Osteoblast (primary cell): ENCODE data around the gene CPT1C. TPM values are rescaled to one million over a fixed set of nuclear protein-coding genes. Genes with fewer than 3 reads are reported as not detected.

ENCODE experiments used
- DNase-seq: peaks from one replicate; pipeline ENCODE4 v3.0.0; 2011; ENCODE audit warnings: low spot score, mixed read lengths; ENCODE audit not compliant: insufficient read length; ENCODE audit errors: missing footprints
- H2AFZ ChIP-seq: 2 replicates; pipeline ENCODE4 v1.6.0; 2011; ENCODE audit warnings: mild to moderate bottlenecking, low read length
- H3K27ac ChIP-seq: 2 replicates; pipeline ENCODE4 v1.5.1; 2011; ENCODE audit warnings: mild to moderate bottlenecking, low read depth, low read length, moderate library complexity
- H3K27me3 ChIP-seq: 2 replicates; pipeline ENCODE4 v1.6.0; 2012; ENCODE audit warnings: mild to moderate bottlenecking, control low read depth, inconsistent platforms, low read length, moderate library complexity; ENCODE audit not compliant: insufficient read depth
- H3K36me3 ChIP-seq: 2 replicates; pipeline ENCODE4 v1.5.1; 2011; ENCODE audit warnings: mild to moderate bottlenecking, low read length, control low read depth, moderate library complexity; ENCODE audit not compliant: insufficient read depth
- H3K4me1 ChIP-seq: 2 replicates; pipeline ENCODE4 v1.5.1; 2011; ENCODE audit warnings: mild to moderate bottlenecking, low read length, control low read depth, moderate library complexity; ENCODE audit not compliant: insufficient read depth
- H3K4me2 ChIP-seq: 2 replicates; pipeline ENCODE4 v1.6.0; 2011; ENCODE audit warnings: mild to moderate bottlenecking, low read length; ENCODE audit not compliant: insufficient read depth
- H3K4me3 ChIP-seq: fragments of 200-600 bp; sonication (generic); 3 replicates; pipeline ENCODE4 v1.5.1; 2012; ENCODE audit warnings: mild to moderate bottlenecking, low read length, inconsistent platforms; ENCODE audit not compliant: insufficient read depth
- H3K79me2 ChIP-seq: 2 replicates; pipeline ENCODE4 v1.6.0; 2012; ENCODE audit warnings: mild to moderate bottlenecking, low read length, control low read depth, inconsistent platforms; ENCODE audit not compliant: insufficient read depth
- H3K9me3 ChIP-seq: 2 replicates; pipeline ENCODE4 v1.5.1; 2011; ENCODE audit warnings: low read depth, low read length, control low read depth
- H4K20me1 ChIP-seq: 2 replicates; pipeline ENCODE4 v1.6.0; 2012; ENCODE audit warnings: mild to moderate bottlenecking, low read length, control low read depth; ENCODE audit not compliant: insufficient read depth
- total RNA-seq: library from RNA; depleted of rRNA; stranded (reverse); fragments of >200 nt; gene quantifications from 2 replicates; pipeline ENCODE4 v1.2.3, GENCODE V29; 2012
- TF ChIP-seq, protein P1 (sequence below): IDR thresholded peaks from 2 replicates; pipeline ENCODE4 v1.5.1; 2011; ENCODE audit warnings: mild to moderate bottlenecking, low read depth, low read length, moderate library complexity; ENCODE audit errors: extremely low read depth

Gene CPT1C
- total RNA-seq, 1 donor: 17.0 TPM

- no peaks in the 10 kb centered on the region for H3K4me1 ChIP-seq
- H4K20me1 ChIP-seq: peaks cover 12% of the 10 kb centered on the region
- H3K36me3 ChIP-seq: peaks cover 74% of the 10 kb centered on the region
- no peaks in the 10 kb centered on the region for H3K27me3 ChIP-seq
- no peak overlapping the region for H3K4me2 ChIP-seq
- H3K79me2 ChIP-seq: peaks cover 17% of the 10 kb centered on the region
- DNase-seq: no peak
- no peak overlapping the region for H3K27ac ChIP-seq
- H3K9me3 ChIP-seq: no peaks in the 10 kb centered on the region
- TF ChIP-seq, protein P1, sequence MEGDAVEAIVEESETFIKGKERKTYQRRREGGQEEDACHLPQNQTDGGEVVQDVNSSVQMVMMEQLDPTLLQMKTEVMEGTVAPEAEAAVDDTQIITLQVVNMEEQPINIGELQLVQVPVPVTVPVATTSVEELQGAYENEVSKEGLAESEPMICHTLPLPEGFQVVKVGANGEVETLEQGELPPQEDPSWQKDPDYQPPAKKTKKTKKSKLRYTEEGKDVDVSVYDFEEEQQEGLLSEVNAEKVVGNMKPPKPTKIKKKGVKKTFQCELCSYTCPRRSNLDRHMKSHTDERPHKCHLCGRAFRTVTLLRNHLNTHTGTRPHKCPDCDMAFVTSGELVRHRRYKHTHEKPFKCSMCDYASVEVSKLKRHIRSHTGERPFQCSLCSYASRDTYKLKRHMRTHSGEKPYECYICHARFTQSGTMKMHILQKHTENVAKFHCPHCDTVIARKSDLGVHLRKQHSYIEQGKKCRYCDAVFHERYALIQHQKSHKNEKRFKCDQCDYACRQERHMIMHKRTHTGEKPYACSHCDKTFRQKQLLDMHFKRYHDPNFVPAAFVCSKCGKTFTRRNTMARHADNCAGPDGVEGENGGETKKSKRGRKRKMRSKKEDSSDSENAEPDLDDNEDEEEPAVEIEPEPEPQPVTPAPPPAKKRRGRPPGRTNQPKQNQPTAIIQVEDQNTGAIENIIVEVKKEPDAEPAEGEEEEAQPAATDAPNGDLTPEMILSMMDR: no peak
- H3K4me3 ChIP-seq: no peak overlapping the region
- H2AFZ ChIP-seq: no peak overlapping the region
Observed at GRCh38 chr19:49658566-49659442, 32.1 kb upstream of the CPT1C start.

- Histone ChIP-seq H3K4me3 (no peak overlapping the region), H2AFZ (no peak overlapping the region), H3K4me2 (no peak overlapping the region), H3K27me3 (no peaks in the 10 kb centered on the region), H3K27ac (no peak overlapping the region), H3K4me1 (peaks cover 5% of the 10 kb centered on the region), H3K9me3 (no peaks in the 10 kb centered on the region), H3K36me3 (peaks cover 60% of the 10 kb centered on the region), H4K20me1 (peaks cover 15% of the 10 kb centered on the region), H3K79me2 (peaks cover 18% of the 10 kb centered on the region)
- TF ChIP-seq, protein P1: no peak
- no peak for DNase-seq
Observed at GRCh38 chr19:49660338-49660961, 30.5 kb upstream of the CPT1C start.

- peaks cover 14% of the 10 kb centered on the region for H3K4me1 ChIP-seq
- no peak overlapping the region for H3K4me3 ChIP-seq
- H3K4me2 ChIP-seq: no peak overlapping the region
- peaks cover 13% of the 10 kb centered on the region for H4K20me1 ChIP-seq
- TF ChIP-seq, protein P1: no peak
- H2AFZ ChIP-seq: no peak overlapping the region
- H3K79me2 ChIP-seq: peaks cover 27% of the 10 kb centered on the region
- H3K36me3 ChIP-seq: peaks cover 44% of the 10 kb centered on the region
- no peaks in the 10 kb centered on the region for H3K9me3 ChIP-seq
- no peak for DNase-seq
- no peaks in the 10 kb centered on the region for H3K27me3 ChIP-seq
- H3K27ac ChIP-seq: no peak overlapping the region
Observed at GRCh38 chr19:49662011-49662410, 28.9 kb upstream of the CPT1C start.

- Histone ChIP-seq H3K27ac (no peak overlapping the region), H3K79me2 (peaks cover 35% of the 10 kb centered on the region), H4K20me1 (peaks cover 13% of the 10 kb centered on the region), H3K36me3 (peaks cover 38% of the 10 kb centered on the region), H3K9me3 (no peaks in the 10 kb centered on the region), H3K4me3 (no peak overlapping the region), H2AFZ (no peak overlapping the region), H3K4me1 (peaks cover 14% of the 10 kb centered on the region), H3K4me2 (no peak overlapping the region), H3K27me3 (no peaks in the 10 kb centered on the region)
- DNase-seq: no peak
- TF ChIP-seq, protein P1: no peak
Observed at GRCh38 chr19:49663224-49663623, 27.7 kb upstream of the CPT1C start.
